GM23338 (cell line): Measurements from ENCODE around the gene ARPC4. TPM values are rescaled to one million over a fixed set of nuclear protein-coding genes. Genes with fewer than 3 reads are reported as not detected.
"Not testable (repeated sequence)": the region's sequence is repeated elsewhere in the genome, so short reads cannot be mapped to it uniquely, and the experiment has no call there.

ENCODE experiments used
- ATAC-seq: fragments of 200-7000 bp; cut with Tn5 transposase; 3 replicates; pipeline ENCODE4 v1.9.1; 2020
- DNase-seq: peaks from one replicate; pipeline ENCODE4 v3.0.0-alpha.2; 2015; ENCODE audit warnings: low spot score
- H2AFZ ChIP-seq: fragments of 200-600 bp; sonication (generic); 2 replicates; pipeline ENCODE4 v1.8.0; 2016; ENCODE audit warnings: antibody characterized with exemption, mild to moderate bottlenecking, moderate library complexity
- H3F3A ChIP-seq: fragments of 200-600 bp; sonication (generic); replicated peaks from 2 replicates; pipeline ENCODE4 v1.8.0; 2017; ENCODE audit warnings: antibody characterized with exemption, mixed run types, low read depth
- H3K27ac ChIP-seq: fragments of 200-600 bp; sonication (generic); 2 replicates; pipeline ENCODE4 v1.6.1; 2016; ENCODE audit warnings: low read depth
- H3K27me3 ChIP-seq: fragments of 200-600 bp; sonication (generic); 2 replicates; pipeline ENCODE4 v1.8.0; 2016; ENCODE audit warnings: mild to moderate bottlenecking, mixed run types, moderate library complexity; ENCODE audit not compliant: insufficient read depth
- H3K36me3 ChIP-seq: fragments of 200-600 bp; sonication (generic); 2 replicates; pipeline ENCODE4 v1.8.0; 2016; ENCODE audit warnings: mild to moderate bottlenecking; ENCODE audit not compliant: insufficient read depth
- H3K4me1 ChIP-seq: fragments of 200-600 bp; sonication (generic); 2 replicates; pipeline ENCODE4 v1.8.0; 2016; ENCODE audit warnings: mild to moderate bottlenecking, moderate library complexity; ENCODE audit not compliant: insufficient read depth
- H3K4me2 ChIP-seq: fragments of 200-600 bp; sonication (generic); 2 replicates; pipeline ENCODE4 v1.7.1; 2017; ENCODE audit warnings: mixed run types
- H3K4me3 ChIP-seq: fragments of 200-600 bp; sonication (generic); 2 replicates; pipeline ENCODE4 v1.6.1; 2016; ENCODE audit warnings: mixed run types
- H3K79me2 ChIP-seq: fragments of 200-600 bp; sonication (generic); replicated peaks from 2 replicates; pipeline ENCODE4 v1.8.0; 2017; ENCODE audit warnings: mild to moderate bottlenecking; ENCODE audit not compliant: insufficient read depth
- H3K9me2 ChIP-seq: fragments of 200-600 bp; sonication (generic); 2 replicates; pipeline ENCODE4 v1.8.0; 2017; ENCODE audit not compliant: insufficient read depth
- H4K20me1 ChIP-seq: fragments of 200-600 bp; sonication (generic); replicated peaks from 2 replicates; pipeline ENCODE4 v1.8.0; 2017; ENCODE audit warnings: mild to moderate bottlenecking; ENCODE audit not compliant: insufficient read depth
- H3K27ac Mint-ChIP-seq: 2 replicates; pipeline ENCODE4 v1.8.0; 2020; ENCODE audit warnings: inconsistent platforms, mild to moderate bottlenecking, moderate library complexity, mixed read lengths
- H3K27me3 Mint-ChIP-seq: 3 replicates; pipeline ENCODE4 v1.8.0; 2022; ENCODE audit warnings: low read depth, mild to moderate bottlenecking, moderate library complexity, mixed read lengths, inconsistent platforms; ENCODE audit not compliant: insufficient read depth, poor library complexity
- H3K36me3 Mint-ChIP-seq: 3 replicates; pipeline ENCODE4 v1.8.0; 2021; ENCODE audit warnings: low read depth, mild to moderate bottlenecking, inconsistent platforms, moderate library complexity, mixed read lengths
- H3K4me1 Mint-ChIP-seq: 3 replicates; pipeline ENCODE4 v1.8.0; 2020; ENCODE audit warnings: mild to moderate bottlenecking, inconsistent platforms, mixed read lengths
- H3K4me3 Mint-ChIP-seq: 3 replicates; pipeline ENCODE4 v1.8.0; 2021; ENCODE audit warnings: moderate library complexity, mild to moderate bottlenecking, inconsistent platforms, mixed read lengths
- H3K9me3 Mint-ChIP-seq: 3 replicates; pipeline ENCODE4 v1.8.0; 2020; ENCODE audit warnings: moderate library complexity, mild to moderate bottlenecking, inconsistent platforms, mixed read lengths
- EZH2phosphoT487 ChIP-seq: fragments of 200-600 bp; sonication (generic); IDR thresholded peaks from one replicate; pipeline ENCODE4 v1.8.1; 2018; ENCODE audit warnings: antibody characterized with exemption; ENCODE audit not compliant: unreplicated experiment
- JUNB ChIP-seq: IDR thresholded peaks from one replicate; pipeline ENCODE4 v1.6.1; 2016; ENCODE audit warnings: antibody characterized with exemption; ENCODE audit not compliant: unreplicated experiment
- POLR2AphosphoS5 ChIP-seq: IDR thresholded peaks from 2 replicates; pipeline ENCODE4 v1.6.1; 2016; ENCODE audit warnings: antibody characterized with exemption, low read depth
- ZNF462 ChIP-seq: fragments of 250-450 bp; sonication (Bioruptor Pico); IDR thresholded peaks from 2 replicates; pipeline ENCODE4 v1.5.0; 2020; ENCODE audit warnings: mild to moderate bottlenecking, moderate library complexity
- polyA plus RNA-seq: library from polyadenylated mRNA; unstranded; fragments of >200 nt; fragmentation: Nextera tagmentation; extraction: Ambion mirVana; gene quantifications from 2 replicates; pipeline ENCODE4 v1.2.1, GENCODE V29; 2016
- total RNA-seq: library from RNA; depleted of rRNA; stranded (reverse); fragments of >200 nt; shearing (Covaris generic); gene quantifications from 2 replicates; pipeline ENCODE4 v1.2.3, GENCODE V29; 2014

ARPC4 gene
- total and polyA plus RNA-seq, 2 experiments from 2014 or later = 71.9 to 176 TPM

- no peak for TF ChIP-seq ZNF462 (CRISPR knock-in tag)
- no peak for TF ChIP-seq JUNB
- TF ChIP-seq POLR2AphosphoS5 = no peak
These were observed 53.3 kb downstream of the ARPC4 start (continued) for GRCh38 chr3:9846231-9846630.

GRCh38 chr3:9846931-9847488 is 54.1 kb downstream of the ARPC4 start:
- peaks cover 6% of the 10 kb centered on the region for H3K79me2 ChIP-seq
- peaks cover 4% of the 10 kb centered on the region for H3K4me1 Mint-ChIP-seq
- H3K9me3 Mint-ChIP-seq = no peaks in the 10 kb centered on the region; the same call in 2 of the 3 replicates
- no peak overlapping the region for H3K4me2 ChIP-seq
- no peak for DNase-seq
- H3K27ac ChIP-seq = no peak overlapping the region
- no peaks in the 10 kb centered on the region for H3K36me3 ChIP-seq
- ATAC-seq = no peak
- H3K27ac Mint-ChIP-seq = no peak overlapping the region
- no peak for TF ChIP-seq EZH2phosphoT487
- no peak for TF ChIP-seq POLR2AphosphoS5
- H3K27me3 Mint-ChIP-seq = peaks cover 15% of the 10 kb centered on the region
- H3K27me3 ChIP-seq = no peaks in the 10 kb centered on the region
- no peak overlapping the region for H2AFZ ChIP-seq
- no peak overlapping the region for H3K4me3 ChIP-seq
- no peak overlapping the region for H3K4me3 Mint-ChIP-seq
- H4K20me1 ChIP-seq = peaks cover 6% of the 10 kb centered on the region; the same call in 1 of the 2 replicates
- H3F3A ChIP-seq = peaks cover 13% of the 10 kb centered on the region; the same call in 1 of the 2 replicates
- peaks cover 10% of the 10 kb centered on the region; the same call in 1 of the 2 replicates for H3K4me1 ChIP-seq
- H3K9me2 ChIP-seq = no peaks in the 10 kb centered on the region
- peaks cover 5% of the 10 kb centered on the region for H3K36me3 Mint-ChIP-seq

- H3K9me2 ChIP-seq, H3K27ac Mint-ChIP-seq, H3K27me3 ChIP-seq, H3K27ac ChIP-seq, H4K20me1 ChIP-seq, H3K36me3 ChIP-seq, H3F3A ChIP-seq, H3K4me2 ChIP-seq, H3K4me3 Mint-ChIP-seq, H3K4me1 ChIP-seq, H3K4me3 ChIP-seq, DNase-seq, H3K79me2 ChIP-seq, H3K36me3 Mint-ChIP-seq, ATAC-seq, H3K4me1 Mint-ChIP-seq, H3K9me3 Mint-ChIP-seq, H2AFZ ChIP-seq: not testable (repeated sequence)
- peaks cover 15% of the 10 kb centered on the region for H3K27me3 Mint-ChIP-seq
These were observed 55.0 kb downstream of the ARPC4 start for GRCh38 chr3:9847870-9848269.
